Natural killer cell treated with Interleukin-12 subunit alpha and Interleukin-12 subunit beta and Interleukin-15 and Interleukin-18, amount 100 ng/mL, for 72 hours (primary cell): ENCODE measurements around the gene FCMR. TPM values are rescaled to one million over a fixed set of nuclear protein-coding genes. Genes with fewer than 3 reads are reported as not detected.

ENCODE experiments used
- ATAC-seq, 2 donors: fragments of 150-1000 bp; cut with Tn5 transposase in 1 of 2; sonication (Bioruptor Pico), chemical (Tn5 transposase) in 1 of 2; 2 replicates each; pipeline ENCODE4 v1.10.0; 2021
- DNase-seq: peaks from one replicate; pipeline ENCODE4 v3.0.0; 2022; ENCODE audit warnings: low spot score
- H3K27ac Mint-ChIP-seq, 2 donors: 1 replicate in 1 of 2; 2 replicates in 1 of 2; pipeline ENCODE4 v1.8.0; 2022; ENCODE audit warnings: mixed read lengths in 2 of 2, mild to moderate bottlenecking in 1 of 2, moderate library complexity in 1 of 2
- H3K27me3 Mint-ChIP-seq, 2 donors: 1 replicate in 1 of 2; 2 replicates in 1 of 2; pipeline ENCODE4 v1.8.0; 2022; ENCODE audit warnings: mixed read lengths in 2 of 2
- H3K36me3 Mint-ChIP-seq: one replicate; pipeline ENCODE4 v1.8.0; 2022; ENCODE audit warnings: mixed read lengths
- H3K4me1 Mint-ChIP-seq, 2 donors: 1 replicate in 1 of 2; 2 replicates in 1 of 2; pipeline ENCODE4 v1.8.0; 2022; ENCODE audit warnings: low read depth in 2 of 2, mixed read lengths in 2 of 2, mild to moderate bottlenecking in 1 of 2
- H3K4me3 Mint-ChIP-seq: one replicate; pipeline ENCODE4 v1.8.0; 2022; ENCODE audit warnings: mixed read lengths
- H3K9me3 Mint-ChIP-seq: 2 replicates; pipeline ENCODE4 v1.8.0; 2022; ENCODE audit warnings: mixed read lengths
- total RNA-seq, 2 donors: library from RNA; stranded (reverse); gene quantifications; one replicate each; pipeline ENCODE4 v1.2.3, GENCODE V29; 2022

The FCMR gene, protein sequence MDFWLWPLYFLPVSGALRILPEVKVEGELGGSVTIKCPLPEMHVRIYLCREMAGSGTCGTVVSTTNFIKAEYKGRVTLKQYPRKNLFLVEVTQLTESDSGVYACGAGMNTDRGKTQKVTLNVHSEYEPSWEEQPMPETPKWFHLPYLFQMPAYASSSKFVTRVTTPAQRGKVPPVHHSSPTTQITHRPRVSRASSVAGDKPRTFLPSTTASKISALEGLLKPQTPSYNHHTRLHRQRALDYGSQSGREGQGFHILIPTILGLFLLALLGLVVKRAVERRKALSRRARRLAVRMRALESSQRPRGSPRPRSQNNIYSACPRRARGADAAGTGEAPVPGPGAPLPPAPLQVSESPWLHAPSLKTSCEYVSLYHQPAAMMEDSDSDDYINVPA
- total RNA-seq: 1 to 10 TPM; 4.1 to 6.8 TPM

DNA sequence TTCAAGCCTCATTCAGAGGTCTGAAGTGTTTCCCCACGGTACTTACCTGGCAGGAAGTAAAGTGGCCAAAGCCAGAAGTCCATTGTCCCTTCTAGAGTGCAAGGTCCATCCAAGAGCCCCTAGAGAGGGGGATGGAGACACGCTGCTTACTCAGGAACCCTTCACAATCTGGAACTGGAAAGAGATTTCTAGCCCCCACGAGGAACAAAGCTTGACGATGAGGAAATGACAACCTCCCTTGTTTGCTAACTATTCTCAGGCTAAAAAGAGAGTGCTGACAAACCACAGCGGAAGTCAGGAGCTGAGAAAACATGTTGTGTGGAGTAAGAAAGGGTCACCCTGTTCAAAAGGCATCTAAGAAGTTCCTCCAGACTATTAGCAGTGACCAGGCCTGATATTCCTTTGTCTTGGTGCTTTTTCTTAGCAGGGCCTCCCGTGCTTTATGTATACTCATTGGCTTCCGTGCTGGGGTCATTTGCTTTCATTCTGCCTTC lies at the start of gene FCMR:
FCMR (minus strand) TSS at position 170 of the 494 bp plus-strand sequence; CDS start at position 83, 87 bp downstream.
- ATAC-seq: peak; percentile 38 to 43

DNA sequence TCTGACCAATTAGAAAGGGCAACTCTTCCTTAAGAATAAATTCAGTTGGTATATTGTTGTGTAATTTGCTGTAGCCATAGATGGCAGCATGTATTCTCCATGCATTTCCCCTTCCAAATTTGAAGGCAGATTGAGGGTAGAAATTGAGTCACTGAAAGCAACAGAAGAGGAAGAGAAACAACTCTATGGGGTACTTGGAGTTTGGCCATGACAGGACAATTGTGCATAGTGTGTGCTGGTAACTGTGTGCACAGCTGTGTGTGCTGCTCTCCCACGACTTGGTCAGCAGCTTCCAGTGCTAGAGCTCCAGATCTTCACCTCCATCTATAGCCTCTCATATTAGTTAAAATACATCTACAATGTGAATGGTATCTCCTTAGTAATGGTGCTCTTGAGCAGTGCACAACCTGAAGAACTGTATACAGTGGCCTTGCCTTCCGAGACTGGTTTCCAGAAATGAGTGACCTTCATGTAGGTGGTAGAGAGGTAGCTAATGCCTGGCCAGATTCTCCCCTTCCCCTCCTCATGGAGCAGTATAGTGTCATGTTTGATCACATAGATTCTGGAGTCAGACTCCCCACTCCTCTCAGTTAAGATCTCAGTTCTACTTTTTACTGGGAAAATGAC lies 49.4 kb upstream of the FCMR start:
- no peaks in the 10 kb centered on the region for H3K9me3 Mint-ChIP-seq
- ATAC-seq: no peak
- H3K27ac Mint-ChIP-seq: no peak overlapping the region
- no peak overlapping the region for H3K4me3 Mint-ChIP-seq
- H3K36me3 Mint-ChIP-seq: no peaks in the 10 kb centered on the region
- H3K27me3 Mint-ChIP-seq: peaks cover 22 to 25% of the 10 kb centered on the region in 2 donors
- peaks cover 14% of the 10 kb centered on the region in 2 donors for H3K4me1 Mint-ChIP-seq
- DNase-seq: no peak

More for the DNA sequence above, at the start of gene FCMR:
- Mint-ChIP-seq H3K9me3 (no peaks in the 10 kb centered on the region), H3K36me3 (no peaks in the 10 kb centered on the region), H3K27me3 (no peaks in the 10 kb centered on the region), H3K4me1 (peaks cover 37 to 46% of the 10 kb centered on the region in 2 donors), H3K4me3 (no peak within 1 kb of the TSS), H3K27ac (no peak within 1 kb of the TSS)
- peak; percentile 74 for DNase-seq

DNA sequence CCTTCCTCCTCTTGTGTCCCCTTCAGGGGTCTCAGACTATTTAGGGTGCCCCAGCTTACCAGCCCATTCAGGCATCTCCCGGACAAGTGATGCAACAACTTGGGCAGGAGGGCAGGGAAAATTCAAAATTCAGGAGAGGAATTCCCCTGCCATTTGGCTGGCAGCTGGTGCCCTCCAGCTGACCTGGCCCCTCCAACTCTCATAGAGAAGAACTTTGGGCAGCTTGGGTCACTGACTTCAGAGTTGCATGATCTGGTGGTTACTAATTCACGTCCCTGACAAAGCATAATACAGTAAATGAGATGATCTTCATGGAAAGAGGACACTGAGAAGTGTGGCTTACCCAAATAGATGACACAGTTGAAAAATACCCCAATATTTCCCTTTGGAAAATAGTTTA lies 48.7 kb upstream of the FCMR start, which contains the start of gene FCAMR:
FCAMR (minus strand) TSS at position 15 of the 400 bp plus-strand sequence. CDS start 335 bp downstream, outside the sequence.
- H3K9me3 Mint-ChIP-seq: no peaks in the 10 kb centered on the region
- H3K36me3 Mint-ChIP-seq: no peaks in the 10 kb centered on the region
- H3K27ac Mint-ChIP-seq: no peak within 1 kb of the TSS
- DNase-seq (no peak), ATAC-seq (no peak)
- peaks cover 22 to 25% of the 10 kb centered on the region in 2 donors for H3K27me3 Mint-ChIP-seq
- H3K4me1 Mint-ChIP-seq: peaks cover 14% of the 10 kb centered on the region in 2 donors
- H3K4me3 Mint-ChIP-seq: no peak within 1 kb of the TSS

DNA sequence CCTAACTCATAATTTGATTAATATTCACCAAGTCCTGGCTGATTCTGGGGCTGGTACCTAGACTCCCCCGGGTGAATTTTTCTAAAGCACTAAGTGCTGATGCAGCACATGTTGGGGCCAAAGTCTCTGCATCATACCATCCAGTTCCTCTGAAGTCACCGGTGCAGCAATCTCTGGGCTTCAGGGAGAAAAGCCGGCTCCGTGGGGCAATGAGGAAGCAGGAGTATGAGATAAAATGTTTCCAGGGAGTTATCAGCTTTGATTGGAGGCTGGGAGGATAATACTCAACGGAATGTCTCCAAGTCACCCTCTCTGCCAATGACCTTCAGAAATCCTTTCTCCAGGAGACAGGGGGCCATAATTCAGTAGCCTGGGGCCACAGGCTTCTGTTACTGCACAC lies 47.3 kb upstream of the FCMR start:
- no peak for DNase-seq
- Mint-ChIP-seq H3K4me3 (no peak overlapping the region), H3K9me3 (no peaks in the 10 kb centered on the region), H3K27me3 (peaks cover 22 to 25% of the 10 kb centered on the region in 2 donors), H3K4me1 (peaks cover 14% of the 10 kb centered on the region in 2 donors), H3K27ac (no peak overlapping the region), H3K36me3 (no peaks in the 10 kb centered on the region)
- ATAC-seq: no peak

GRCh38 chr1:206967096-206967849 lies 45.5 kb upstream of the FCMR start:
- H3K9me3 Mint-ChIP-seq: no peaks in the 10 kb centered on the region
- peak overlapping the region; percentile 41 for H3K4me3 Mint-ChIP-seq
- H3K36me3 Mint-ChIP-seq: no peaks in the 10 kb centered on the region
- DNase-seq (no peak), ATAC-seq (peak; percentile 51 to 78)
- peak overlapping the region in 1 of 2 donors; percentile 80 for H3K27ac Mint-ChIP-seq
- H3K27me3 Mint-ChIP-seq: peaks cover 17 to 22% of the 10 kb centered on the region in 2 donors
- H3K4me1 Mint-ChIP-seq: peaks cover 20 to 24% of the 10 kb centered on the region in 2 donors

- no peak for DNase-seq
- H3K36me3 Mint-ChIP-seq: no peaks in the 10 kb centered on the region
- H3K27me3 Mint-ChIP-seq: peaks cover 12 to 13% of the 10 kb centered on the region in 2 donors
- H3K27ac Mint-ChIP-seq: no peak overlapping the region
- H3K4me3 Mint-ChIP-seq: no peak overlapping the region
- peaks cover 23 to 29% of the 10 kb centered on the region in 2 donors for H3K4me1 Mint-ChIP-seq
- H3K9me3 Mint-ChIP-seq: no peaks in the 10 kb centered on the region
- no peak for ATAC-seq
These were observed 44.0 kb upstream of the FCMR start for GRCh38 chr1:206965781-206966180.

GRCh38 chr1:206963740-206964139 lies 42.0 kb upstream of the FCMR start:
- Mint-ChIP-seq H3K4me3 (no peak overlapping the region), H3K9me3 (no peaks in the 10 kb centered on the region), H3K27ac (no peak overlapping the region), H3K4me1 (peaks cover 23 to 29% of the 10 kb centered on the region in 2 donors), H3K27me3 (peaks cover 0 to 3% of the 10 kb centered on the region in 2 donors), H3K36me3 (no peaks in the 10 kb centered on the region)
- ATAC-seq (no peak), DNase-seq (no peak)

- ATAC-seq: no peak
- peaks cover 20 to 27% of the 10 kb centered on the region in 2 donors for H3K4me1 Mint-ChIP-seq
- H3K27ac Mint-ChIP-seq: no peak overlapping the region
- no peaks in the 10 kb centered on the region for H3K9me3 Mint-ChIP-seq
- H3K27me3 Mint-ChIP-seq: no peaks in the 10 kb centered on the region
- no peak overlapping the region for H3K4me3 Mint-ChIP-seq
- DNase-seq: no peak
- H3K36me3 Mint-ChIP-seq: no peaks in the 10 kb centered on the region
These were observed 41.5 kb upstream of the FCMR start for GRCh38 chr1:206963119-206963712.

DNA sequence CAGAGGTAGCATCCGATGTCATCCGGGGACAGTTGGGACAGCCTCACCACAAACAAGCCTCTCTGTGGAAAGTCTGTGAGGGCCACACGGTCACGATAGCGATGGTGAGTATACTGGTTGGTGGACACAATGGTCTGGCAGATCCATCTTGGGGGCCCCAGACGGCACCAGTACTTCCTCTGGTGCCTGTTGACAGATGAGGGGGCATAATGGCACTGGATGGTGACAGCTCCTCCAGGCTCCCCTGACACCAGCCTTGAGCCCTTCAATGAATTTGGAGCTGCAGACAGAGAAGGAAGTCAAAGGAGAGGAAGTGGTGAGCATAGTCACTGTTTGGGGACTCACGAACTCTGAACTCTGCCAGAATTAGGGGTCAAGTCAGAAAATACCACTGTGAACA lies 40.5 kb upstream of the FCMR start:
- Mint-ChIP-seq H3K36me3 (no peaks in the 10 kb centered on the region), H3K9me3 (no peaks in the 10 kb centered on the region), H3K4me3 (no peak overlapping the region), H3K4me1 (peaks cover 11 to 17% of the 10 kb centered on the region in 2 donors), H3K27ac (no peak overlapping the region), H3K27me3 (no peaks in the 10 kb centered on the region)
- no peak for ATAC-seq
- DNase-seq: no peak

DNA sequence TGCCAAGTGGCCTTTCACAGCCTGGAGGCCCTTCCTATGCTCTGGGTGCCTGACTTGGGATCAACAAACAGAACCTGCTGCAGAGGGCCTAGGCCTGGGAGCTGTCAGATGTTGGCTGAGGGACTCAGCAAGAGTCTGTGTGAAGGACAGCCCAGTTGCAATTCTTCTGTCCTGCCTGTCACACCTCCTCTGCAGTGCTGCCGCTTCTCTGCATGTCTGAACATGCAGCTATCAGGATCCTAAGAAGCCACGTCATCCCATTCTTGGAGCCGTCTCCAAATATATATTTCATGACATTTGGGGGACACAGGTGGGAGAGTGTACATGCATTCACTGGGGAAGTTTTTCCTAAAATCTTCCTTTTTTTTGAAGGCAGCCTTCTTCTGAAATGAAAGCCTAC lies 39.9 kb upstream of the FCMR start:
- peaks cover 9 to 15% of the 10 kb centered on the region in 2 donors for H3K4me1 Mint-ChIP-seq
- ATAC-seq: no peak
- no peak overlapping the region for H3K27ac Mint-ChIP-seq
- H3K4me3 Mint-ChIP-seq: no peak overlapping the region
- H3K27me3 Mint-ChIP-seq: no peaks in the 10 kb centered on the region
- no peaks in the 10 kb centered on the region for H3K36me3 Mint-ChIP-seq
- H3K9me3 Mint-ChIP-seq: no peaks in the 10 kb centered on the region
- DNase-seq: no peak

DNA sequence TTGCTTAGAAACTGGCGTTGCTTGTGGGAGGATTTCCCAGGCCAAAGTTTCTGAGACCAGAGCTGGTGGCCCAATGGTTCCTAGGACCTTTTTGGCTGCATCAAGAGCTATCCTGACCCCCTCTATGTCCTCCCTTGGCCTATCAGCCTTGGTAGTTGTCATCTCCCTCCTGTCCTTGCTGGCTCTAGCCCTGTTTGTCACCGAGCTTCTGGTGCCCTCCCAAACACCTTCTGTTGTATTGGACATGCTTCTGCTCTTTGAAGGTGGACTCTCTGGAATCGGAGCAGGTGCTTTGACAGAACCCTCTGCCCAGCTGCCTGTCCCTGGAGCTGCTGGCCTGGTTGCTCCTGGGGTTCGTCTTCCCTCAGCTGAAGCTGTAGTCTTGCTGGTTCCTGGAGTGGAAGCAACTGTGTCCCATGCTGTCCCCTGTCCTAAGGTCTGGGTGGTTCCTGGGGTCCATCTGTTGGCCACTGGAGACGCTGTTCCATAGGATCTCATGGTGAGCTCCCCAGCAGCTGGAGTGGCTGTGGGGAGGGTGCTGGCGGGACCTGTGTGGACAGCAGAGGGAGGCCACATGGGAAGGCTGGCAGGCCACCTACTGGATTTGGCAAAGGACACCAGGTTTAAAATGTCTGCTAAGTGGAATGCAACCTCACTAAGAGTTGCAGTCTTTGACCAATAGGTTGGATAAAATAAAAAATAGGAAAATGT lies 39.1 kb upstream of the FCMR start:
- Mint-ChIP-seq H3K36me3 (no peaks in the 10 kb centered on the region), H3K4me3 (no peak overlapping the region), H3K4me1 (peaks cover 9 to 20% of the 10 kb centered on the region in 2 donors), H3K9me3 (no peaks in the 10 kb centered on the region), H3K27me3 (no peaks in the 10 kb centered on the region), H3K27ac (no peak overlapping the region)
- DNase-seq (no peak), ATAC-seq (no peak)

DNA sequence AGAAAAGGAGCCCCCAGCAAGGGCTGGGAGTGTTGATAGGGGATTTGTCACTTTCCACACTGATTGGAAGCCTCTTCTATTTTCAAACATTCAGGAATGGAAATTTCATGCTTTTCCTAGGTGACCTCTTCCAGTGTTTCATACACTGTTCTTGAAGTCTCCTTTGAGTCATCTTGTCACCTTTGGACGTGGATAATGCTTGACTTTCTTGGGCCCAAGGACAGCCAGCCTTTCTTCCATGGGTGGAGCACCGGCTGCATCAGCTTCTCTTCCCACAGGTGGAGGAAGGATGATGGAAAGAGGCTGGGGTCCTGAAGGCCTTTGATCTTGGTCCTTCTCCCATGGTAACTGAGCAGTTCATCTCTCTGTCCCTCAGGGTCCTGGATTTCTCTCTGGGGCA lies 36.4 kb upstream of the FCMR start:
- no peak for ATAC-seq
- DNase-seq: no peak
- Mint-ChIP-seq H3K4me1 (peaks cover 16 to 26% of the 10 kb centered on the region in 2 donors), H3K9me3 (no peaks in the 10 kb centered on the region), H3K4me3 (no peak overlapping the region), H3K27me3 (peaks cover 0 to 3% of the 10 kb centered on the region in 2 donors), H3K36me3 (no peaks in the 10 kb centered on the region), H3K27ac (no peak overlapping the region)

GRCh38 chr1:206957639-206958038 lies 35.9 kb upstream of the FCMR start:
- H3K36me3 Mint-ChIP-seq: no peaks in the 10 kb centered on the region
- DNase-seq: no peak

More at GRCh38 chr1:206957639-206958038, 35.9 kb upstream of the FCMR start:
- Mint-ChIP-seq H3K27me3 (peaks cover 0 to 3% of the 10 kb centered on the region in 2 donors), H3K4me1 (peaks cover 14 to 25% of the 10 kb centered on the region in 2 donors), H3K4me3 (no peak overlapping the region), H3K9me3 (no peaks in the 10 kb centered on the region), H3K27ac (no peak overlapping the region)
- ATAC-seq: no peak
